Stimulated activated CD4-positive, alpha-beta T cell treated with anti-CD3 and anti-CD28 coated beads, Interleukin-15, amount 100 ng/mL, for 1 hour (primary cell): ENCODE results near the gene FLG2.
"Not testable (repeated sequence)": the region's sequence is repeated elsewhere in the genome, so short reads cannot be mapped to it uniquely, and the experiment has no call there.

ENCODE experiments used
- DNase-seq, 2 donors: peaks; one replicate each; pipeline ENCODE4 v3.0.0-alpha.2; 2020; ENCODE audit warnings: low read depth in 1 of 2, low spot score in 1 of 2

FLG2 gene

DNA sequence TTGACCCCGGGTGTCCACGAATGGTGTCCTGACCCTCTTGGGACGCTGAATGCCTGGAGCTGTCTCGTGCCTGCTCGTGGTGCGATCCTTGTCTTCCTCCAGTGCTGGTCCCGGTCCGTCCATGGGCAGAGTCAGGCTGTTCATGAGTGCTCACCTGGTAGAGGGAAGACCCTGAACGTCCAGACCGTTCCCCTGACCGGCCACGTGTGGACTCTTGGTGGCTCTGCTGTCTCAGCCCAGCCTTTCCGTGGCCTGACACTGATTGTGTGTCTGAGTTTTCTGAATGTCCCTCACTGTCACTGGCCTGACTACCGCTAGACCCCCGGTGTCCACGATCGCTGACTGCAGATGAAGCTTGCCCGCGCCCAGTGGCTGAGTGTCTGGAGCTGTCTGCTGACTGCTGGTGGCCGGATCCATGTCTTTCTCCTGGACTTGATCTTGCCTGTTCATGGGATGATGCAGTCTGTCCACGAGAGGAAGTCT, 46.4 kb downstream of the FLG2 start:
- DNase-seq: no peak

DNA sequence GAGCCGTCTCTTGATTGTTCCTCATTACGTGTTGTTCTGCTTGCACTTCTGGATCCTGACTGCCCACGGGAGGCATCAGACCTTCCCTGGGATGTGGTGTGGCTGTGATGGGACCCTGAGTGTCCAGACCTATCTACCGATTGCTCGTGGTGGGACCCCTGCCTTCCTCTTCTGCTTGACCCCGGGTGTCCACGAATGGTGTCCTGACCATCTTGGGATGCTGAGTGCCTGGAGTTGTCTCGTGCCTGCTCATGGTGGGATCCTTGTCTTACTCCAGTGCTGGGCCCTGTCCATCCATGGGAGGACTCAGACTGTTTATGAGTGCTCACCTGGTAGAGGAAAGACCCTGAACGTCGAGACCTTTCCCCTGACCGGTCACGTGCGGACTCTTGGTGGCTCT, 47.6 kb downstream of the FLG2 start:
- not testable (repeated sequence) for DNase-seq

DNA sequence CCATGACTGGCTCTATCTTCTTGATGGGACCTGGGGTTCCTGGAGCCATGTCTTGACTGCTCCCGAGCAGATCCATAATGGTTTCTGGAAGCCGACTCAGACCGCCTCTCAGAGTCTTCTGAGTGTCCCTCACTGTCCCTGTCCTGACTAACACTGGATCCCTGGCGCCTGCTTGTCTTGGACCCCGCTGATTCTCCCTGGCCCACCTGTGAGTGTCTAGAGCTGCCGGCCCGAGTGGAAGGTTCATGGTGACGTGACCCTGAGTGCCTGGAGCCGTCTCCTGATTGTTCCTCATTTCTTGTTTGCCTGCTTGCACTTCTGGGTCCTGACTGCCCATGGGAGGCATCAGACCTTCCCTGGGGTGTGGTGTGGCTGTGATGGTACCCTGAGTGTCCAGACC, 49.9 kb downstream of the FLG2 start:
- no peak for DNase-seq

DNA sequence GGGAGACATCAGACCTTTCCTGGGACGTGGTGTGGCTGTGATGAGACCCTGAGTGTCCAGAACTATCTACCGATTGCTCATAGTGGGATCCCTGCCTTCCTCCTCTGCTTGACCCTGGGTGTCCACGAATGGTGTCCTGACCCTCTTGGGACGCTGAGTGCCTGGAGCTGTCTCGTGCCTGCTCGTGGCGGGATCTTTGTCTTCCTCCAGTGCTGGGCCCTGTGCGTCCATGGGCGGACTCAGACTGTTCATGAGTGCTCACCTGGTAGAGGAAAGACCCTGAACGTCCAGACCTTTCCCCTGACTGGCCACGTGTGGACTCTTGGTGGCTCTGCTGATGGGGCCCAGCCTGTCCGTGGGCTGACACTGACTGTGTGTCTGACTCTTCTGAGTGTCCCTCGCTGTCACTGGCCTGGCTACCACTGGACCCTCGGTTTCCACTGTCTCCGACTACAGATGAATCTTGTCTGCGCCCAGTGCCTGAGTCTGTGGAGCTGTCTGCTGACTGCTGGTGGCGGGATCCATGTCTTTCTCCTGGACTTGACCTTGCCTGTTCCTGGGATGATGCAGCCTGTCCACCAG, 50.4 kb downstream of the FLG2 start:
- DNase-seq: not testable (repeated sequence)

DNA sequence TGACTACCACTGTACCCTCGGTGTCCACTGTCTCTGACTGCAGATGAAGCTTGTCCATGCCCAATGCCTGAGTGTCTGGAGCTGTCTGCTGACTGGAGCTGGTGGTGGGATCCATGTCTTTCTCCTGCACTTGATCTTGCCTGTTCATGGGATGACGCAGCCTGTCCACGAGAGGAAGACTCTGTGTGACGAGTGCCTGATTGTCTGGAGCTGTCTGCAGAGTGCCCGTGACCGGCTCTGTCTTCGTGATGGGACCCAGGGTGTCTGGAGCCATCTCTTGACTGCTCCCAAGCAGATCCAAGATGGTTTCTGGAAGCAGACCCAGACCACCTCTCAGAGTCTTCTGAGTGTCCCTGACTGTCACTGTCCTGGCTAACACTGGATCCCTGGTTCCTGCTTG, 51.0 kb downstream of the FLG2 start:
- not testable (repeated sequence) for DNase-seq

DNA sequence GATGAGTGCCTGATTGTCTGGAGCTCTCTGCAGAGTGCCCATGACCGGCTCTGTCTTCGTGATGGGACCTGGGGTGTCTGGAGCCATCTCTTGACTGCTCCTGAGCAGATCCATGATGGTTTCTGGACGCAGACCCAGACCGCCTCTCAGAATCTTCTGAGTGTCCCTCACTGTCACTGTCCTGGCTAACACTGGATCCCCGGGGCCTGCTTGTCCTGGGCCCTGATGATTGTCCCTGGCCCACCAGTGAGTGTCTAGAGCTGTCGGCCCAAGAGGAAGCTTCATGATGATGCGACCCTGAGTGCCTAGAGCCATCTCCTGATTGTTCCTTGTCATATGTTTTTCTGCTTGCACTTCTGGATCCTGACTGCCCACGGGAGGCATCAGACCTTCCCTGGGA, 51.8 kb downstream of the FLG2 start:
- not testable (repeated sequence) for DNase-seq

DNA sequence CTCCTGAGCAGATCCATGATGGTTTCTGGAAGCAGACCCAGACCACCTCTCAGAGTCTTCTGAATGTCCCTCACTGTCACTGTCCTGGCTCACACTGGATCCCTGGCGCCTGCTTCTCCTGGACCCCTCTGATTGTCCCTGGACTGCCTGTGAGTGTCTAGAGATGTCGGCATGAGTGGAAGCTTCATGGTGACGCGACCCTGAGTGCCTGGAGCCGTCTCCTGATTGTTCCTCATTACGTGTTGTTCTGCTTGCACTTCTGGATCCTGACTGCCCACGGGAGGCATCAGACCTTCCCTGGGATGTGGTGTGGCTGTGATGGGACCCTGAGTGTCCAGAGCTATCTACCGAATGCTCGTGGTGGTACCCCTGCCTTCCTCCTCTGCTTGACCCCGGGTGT, 53.7 kb downstream of the FLG2 start:
- not testable (repeated sequence) for DNase-seq

DNA sequence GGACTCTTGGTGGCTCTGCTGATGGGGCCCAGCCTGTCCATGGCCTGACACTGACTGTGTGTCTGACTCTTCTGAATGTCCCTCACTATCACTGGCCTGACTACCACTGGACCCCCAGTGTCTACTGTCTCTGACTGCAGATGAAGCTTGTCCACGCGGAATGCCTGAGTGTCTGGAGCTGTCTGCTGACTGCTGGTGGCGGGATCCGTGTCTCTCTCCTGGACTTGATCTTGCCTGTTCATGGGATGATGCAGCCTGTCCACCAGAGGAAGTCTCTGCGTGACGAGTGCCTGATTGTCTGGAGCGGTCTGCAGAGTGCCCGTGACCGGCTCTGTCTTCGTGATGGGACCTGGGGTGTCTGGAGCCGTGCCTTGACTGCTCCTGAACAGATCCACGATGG, 55.0 kb downstream of the FLG2 start:
- DNase-seq: not testable (repeated sequence)

DNA sequence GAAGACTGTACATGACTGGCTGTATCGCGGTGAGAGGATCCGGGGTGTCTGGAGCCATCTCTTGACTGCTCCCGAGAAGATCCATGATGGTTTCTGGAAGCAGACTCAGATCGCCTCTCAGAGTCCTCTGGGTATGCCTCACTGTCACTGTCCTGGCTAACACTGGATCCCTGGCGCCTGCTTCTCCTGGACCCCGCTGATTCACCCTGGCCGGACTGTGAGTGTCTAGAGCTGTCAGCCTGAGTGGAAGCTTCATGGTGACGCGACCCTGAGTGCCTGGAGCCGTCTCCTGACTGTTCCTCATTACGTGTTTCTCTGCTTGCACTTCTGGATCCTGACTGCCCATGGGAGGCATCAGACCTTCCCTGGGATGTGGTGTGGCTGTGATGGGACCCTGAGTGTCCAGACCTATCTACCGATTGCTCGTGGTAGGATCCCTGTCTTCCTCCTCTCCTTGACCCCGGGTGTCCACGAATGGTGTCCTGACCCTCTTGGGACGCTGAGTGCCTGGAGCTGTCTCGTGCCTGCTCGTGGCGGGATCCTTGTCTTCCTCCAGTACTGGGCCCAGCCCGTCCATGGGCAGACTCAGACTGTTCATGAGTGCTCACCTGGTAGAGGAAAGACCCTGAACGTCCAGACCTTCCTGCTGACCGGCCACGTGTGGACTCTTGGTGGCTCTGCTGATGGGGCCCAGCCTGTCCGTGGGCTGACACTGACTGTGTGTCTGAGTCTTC, 56.5 kb downstream of the FLG2 start:
- not testable (repeated sequence) for DNase-seq
